Stimulated activated CD8-positive, alpha-beta memory T cell treated with anti-CD3 and anti-CD28 coated beads, Interleukin-7, amount 100 ng/mL, for 1 hour (primary cell): ENCODE measurements around the gene OR2AJ1.

ENCODE experiments used
- DNase-seq, 2 donors: peaks; one replicate each; pipeline ENCODE4 v3.0.0-alpha.2; 2020; ENCODE audit warnings: low read depth in 2 of 2

The OR2AJ1 gene

DNA sequence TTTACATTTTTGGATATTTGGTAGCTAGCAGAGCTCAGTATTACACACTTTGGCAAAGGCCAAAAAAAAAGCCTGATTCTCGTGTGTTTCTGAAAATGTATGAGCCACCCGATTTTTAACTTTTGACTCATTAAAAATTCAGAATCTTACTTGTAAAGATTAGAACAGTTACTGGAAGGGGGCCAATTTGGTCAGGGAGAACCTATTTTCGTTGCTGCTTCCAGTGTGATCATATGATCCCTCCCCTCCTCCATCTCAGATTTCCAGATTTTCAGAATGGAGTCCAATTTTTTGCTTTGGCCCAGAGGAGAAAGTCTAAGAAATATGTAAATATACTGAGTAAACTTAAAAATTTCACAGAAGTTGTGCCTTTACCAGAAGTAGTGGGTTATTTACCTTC is 37.1 kb downstream of the OR2AJ1 start:
- no peak for DNase-seq

DNA sequence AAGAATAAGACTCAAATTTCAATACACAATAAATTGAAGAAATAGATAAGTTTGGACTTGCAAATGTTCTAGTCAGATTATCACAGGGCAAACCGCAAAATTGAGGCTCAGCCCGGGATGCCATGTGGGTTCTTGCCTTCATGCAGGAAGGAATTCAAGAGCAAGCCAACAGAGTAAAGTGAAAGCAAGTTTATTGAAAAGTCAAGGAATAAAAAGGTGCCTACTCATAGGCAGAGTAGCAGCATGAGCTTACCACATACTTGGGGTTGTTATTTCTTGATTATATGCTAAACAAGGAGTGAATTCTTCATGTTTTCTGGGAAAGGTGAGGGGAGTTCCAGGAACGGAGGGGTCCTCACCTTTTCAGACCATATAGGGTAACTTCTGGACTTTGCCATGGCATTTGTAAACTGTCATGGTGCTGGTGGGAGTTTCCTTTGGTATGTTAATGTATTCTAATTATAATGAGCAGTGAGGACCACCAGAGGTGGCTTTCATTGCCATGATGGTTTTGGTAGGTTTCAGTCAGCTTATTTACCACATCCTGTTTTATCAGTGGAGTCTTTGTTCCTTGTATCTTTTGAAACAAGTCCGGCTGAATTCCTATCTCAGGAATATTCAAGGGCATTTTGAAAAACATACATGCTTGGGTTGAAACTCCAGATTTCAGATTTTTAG is 38.4 kb downstream of the OR2AJ1 start:
- no peak for DNase-seq

DNA sequence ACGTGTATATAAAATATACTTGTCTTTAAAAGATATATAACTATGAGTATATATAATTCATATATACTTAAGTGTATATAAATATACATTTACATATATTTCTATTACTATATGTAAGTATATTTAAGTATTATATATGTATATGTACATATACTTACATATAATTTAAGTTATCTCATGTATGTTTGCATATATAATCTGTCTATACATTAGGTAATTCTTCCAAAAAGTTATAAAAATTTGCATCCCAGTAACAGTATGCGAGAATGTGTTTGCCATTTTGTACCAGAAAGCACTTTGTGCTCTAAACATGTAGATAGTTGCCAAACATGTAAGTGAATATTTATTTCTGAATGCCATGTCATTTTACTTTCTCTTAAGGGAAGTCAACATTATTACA is 40.2 kb downstream of the OR2AJ1 start, which contains the start of gene OR2AK2:
OR2AK2 (plus strand) TSS at position 301 of the 400 bp plus-strand sequence. CDS start 144 bp downstream, outside the sequence.
- no peak for DNase-seq

DNA sequence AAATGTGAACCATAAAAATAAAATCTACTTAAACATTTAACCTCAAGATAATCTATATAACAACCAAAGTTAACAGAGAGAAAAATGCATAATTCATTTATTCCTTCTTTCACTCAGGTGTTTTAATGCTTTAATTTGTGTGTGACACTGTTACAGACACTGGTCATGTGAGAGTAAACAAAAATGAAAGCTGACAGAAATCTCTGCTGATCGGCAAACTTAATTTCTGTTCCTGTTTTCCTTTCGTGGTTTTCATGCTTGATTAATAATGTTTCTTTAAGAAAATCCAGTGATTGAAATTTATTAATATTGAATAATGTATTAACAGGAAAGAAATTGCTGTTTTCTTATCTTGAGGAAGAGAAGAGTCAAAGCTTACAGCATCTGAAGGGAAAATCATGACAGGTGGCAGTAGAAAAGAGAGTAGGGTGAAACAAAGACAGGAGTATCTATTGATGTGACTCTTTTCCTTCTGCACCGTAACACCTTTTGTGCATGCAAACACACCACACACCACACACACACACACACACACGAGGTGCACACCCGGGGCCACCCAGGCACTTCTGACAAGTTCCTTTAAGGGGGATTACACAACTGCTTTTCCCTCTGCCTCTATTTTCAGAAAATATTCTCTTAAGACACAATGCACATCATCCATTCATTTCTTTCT is 42.0 kb downstream of the OR2AJ1 start:
- DNase-seq, result no peak
